GM10248 (cell line): Measurements from ENCODE around the gene PRPF6.

Experiments used
- CTCF ChIA-PET: fragments of 300-600 bp; sonication (Branson Sonifier 250); formaldehyde crosslinking; extraction: SDS; loops from one replicate; lab custom pipeline; 2021; ENCODE audit warnings: antibody characterized with exemption; lab: Yijun Ruan, JAX
- POLR2A ChIA-PET: fragments of 350-650 bp; sonication (Branson Sonifier 250); formaldehyde crosslinking; extraction: SDS; loops from one replicate; lab custom pipeline; 2020; ENCODE audit warnings: antibody characterized with exemption; lab: Yijun Ruan, JAX
- DNase-seq: peaks from one replicate; pipeline ENCODE4 v3.0.0; 2012; ENCODE audit errors: extremely low spot score
- CTCF ChIP-seq: IDR thresholded peaks from 2 replicates; pipeline ENCODE4 v1.5.1; 2012; ENCODE audit warnings: mild to moderate bottlenecking, low read depth; ENCODE audit errors: extremely low read depth, missing control alignments, control extremely low read depth

PRPF6 gene

DNA sequence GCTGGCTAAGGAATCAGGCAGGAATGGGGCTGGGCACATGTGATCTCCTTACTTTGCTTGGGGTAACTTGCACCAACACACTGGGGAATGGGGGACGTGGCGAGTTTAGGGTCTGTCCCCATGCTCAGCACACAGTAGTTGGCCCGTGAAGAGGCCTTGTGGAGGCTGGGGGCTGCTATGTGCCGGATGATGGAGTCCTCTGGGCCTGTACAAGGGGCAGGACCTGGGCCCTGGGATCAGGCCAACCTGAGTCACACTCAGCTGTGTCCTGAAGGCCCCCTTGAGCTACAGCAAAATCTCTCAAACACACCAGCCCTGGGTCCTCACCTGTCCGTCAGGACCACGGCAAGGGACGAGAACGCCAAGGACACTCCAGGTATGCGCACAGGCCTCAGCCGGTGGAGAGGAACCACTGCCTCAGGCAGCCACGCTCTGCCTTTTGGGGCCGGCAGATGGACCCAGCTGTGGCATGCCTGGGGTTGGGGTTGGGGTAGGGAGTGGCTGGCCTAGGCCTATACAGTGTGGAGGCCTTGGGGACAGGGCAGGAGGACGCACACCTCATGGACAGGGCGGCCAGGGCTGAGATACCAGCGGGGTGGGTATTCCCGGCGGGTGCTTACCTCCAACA, 35.8 kb upstream of the PRPF6 start:
- CTCF ChIA-PET, result no interaction called here
- DNase-seq, result no peak
- POLR2A ChIA-PET, result no interaction called here
- TF ChIP-seq CTCF, result no peak

DNA sequence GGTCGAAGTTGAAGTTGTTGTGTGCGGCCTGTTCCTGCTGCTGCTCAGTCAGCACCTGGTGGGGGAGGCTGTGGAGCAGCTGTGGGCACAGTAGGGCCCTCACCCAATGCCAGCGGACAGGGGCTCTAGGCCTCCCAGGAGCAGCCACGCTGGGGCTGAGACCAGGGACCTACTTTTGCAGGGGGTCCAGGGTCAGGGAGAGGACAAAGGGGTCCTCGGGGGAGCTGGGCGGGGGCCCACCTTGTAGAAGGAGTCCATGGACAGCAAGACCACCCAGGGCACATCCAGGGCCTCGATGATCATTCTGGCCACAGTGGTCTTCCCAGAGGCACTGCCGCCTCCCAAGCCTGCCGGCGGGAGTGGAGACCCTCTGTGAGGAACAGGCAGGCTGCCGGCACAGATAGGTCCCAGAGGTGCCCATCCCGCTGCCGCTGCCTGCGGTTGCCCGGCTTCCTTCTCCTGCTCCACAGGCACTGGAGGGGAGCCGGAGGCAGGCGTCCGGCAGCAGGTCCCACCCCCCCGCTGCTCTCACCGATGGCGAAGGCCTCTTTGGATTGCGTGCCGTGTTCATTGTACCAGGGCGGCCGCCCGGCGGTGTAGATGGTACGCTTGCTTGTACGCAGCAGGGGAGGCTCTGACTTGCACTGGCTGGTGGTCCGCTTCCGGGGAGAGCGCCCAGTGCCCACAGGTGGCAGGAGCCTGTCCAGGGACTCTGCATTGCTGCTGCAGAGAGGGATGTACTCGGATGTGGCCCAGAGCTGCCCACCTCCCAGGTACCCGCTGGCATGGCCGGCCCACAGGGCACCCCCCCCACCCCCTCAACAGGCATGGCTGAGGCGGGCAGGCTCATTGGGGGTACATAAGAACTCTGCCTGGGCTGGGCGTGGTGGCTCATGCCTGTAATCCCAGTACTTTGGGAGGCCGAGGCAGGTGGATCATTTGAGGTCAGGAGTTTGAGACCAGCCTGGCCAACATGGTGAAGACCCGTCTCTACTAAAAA, 34.7 kb upstream of the PRPF6 start:
- CTCF ChIA-PET, result no interaction called here
- no peak for DNase-seq
- POLR2A ChIA-PET, result no interaction called here
- TF ChIP-seq CTCF, result no peak

GRCh38 chr20:63946986-63947637, 33.8 kb upstream of the PRPF6 start:
- CTCF ChIA-PET, result no interaction called here
- TF ChIP-seq CTCF, result no peak
- POLR2A ChIA-PET, result no interaction called here
- no peak for DNase-seq

DNA sequence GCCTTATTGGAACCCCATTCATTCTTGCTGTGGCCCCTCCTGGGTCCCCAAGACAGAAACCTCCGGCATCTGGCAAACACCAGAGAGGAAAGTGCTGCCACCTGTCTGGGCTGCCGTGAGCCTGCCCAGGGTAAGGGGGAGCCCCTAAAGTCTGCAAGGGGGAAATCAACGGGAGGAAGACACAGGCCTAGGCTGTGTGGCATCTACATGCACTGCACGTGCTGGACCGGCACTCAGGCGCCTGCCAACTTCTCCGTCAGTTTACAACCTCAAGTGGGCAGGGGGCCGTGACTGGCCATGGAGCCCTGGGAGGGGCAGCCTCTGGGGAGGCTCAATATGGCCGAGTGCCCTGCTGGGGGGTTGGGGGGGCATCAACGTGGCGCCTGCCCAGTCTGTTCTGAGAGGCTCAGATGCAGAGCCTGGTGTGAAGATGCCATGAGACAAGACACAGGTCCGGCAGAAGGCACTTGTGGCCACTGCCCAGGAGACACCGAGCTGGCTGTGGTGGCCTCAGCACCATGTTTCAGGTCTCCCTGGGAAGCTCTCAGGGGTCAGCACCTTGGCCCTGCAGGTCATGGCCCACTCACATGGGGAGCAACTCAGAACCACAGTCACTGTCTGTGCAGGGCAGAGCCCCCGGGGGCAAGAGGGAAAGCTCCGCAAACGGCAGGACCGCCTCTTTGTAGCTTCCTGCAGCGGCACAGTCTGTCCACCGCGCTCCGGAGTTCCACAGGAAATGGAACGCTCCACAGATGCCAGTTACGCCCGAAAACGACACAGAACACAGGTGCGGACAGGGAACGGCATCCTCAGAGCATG, 33.1 kb upstream of the PRPF6 start:
- peak; percentile 14 for TF ChIP-seq CTCF
- no peak for DNase-seq
- POLR2A ChIA-PET, result no interaction called here
- CTCF ChIA-PET, result no interaction called here

- DNase-seq, result no peak
- ChIA-PET POLR2A (no interaction called here), CTCF (interaction anchor here (1.6 to 2.3 kb wide), 4 partner anchors 23 to 413 kb away, joined by 5 to 10 read pairs (median 6); partner anchors contain the start of genes PRPF6 and PTK6)
- no peak for TF ChIP-seq CTCF
These were observed 30.1 kb upstream of the PRPF6 start for GRCh38 chr20:63950701-63951397.
